Right lobe of liver (tissue), 6 donors: ENCODE data around the gene SPPL3. TPM values are rescaled to one million over a fixed set of nuclear protein-coding genes. Genes with fewer than 3 reads are reported as not detected.
"Not testable (repeated sequence)": the region's sequence is repeated elsewhere in the genome, so short reads cannot be mapped to it uniquely, and the experiment has no call there.

Source experiments
- ATAC-seq, 4 donors: fragments of 200-7000 bp; cut with Tn5 transposase; one replicate each; pipeline ENCODE4 v1.9.1; 2020; ENCODE audit warnings: mild to moderate bottlenecking in 4 of 4, moderate library complexity in 4 of 4
- DNase-seq, 3 donors: peaks; one replicate each; pipeline ENCODE4 v3.0.0-alpha.2; 2020
- H3K27ac ChIP-seq, 3 donors: fragments of 200-600 bp; one replicate each; pipeline ENCODE4 v1.8.0; 2022
- H3K27me3 ChIP-seq, 2 donors: fragments of 200-600 bp; one replicate each; pipeline ENCODE4 v1.8.0; 2022
- H3K36me3 ChIP-seq, 4 donors: fragments of 200-600 bp; sonication (generic) in 1 of 4; one replicate each; pipeline versions ENCODE4 v1.5.1 to v1.8.0; 2017 to 2022; ENCODE audit warnings: control low read depth in 1 of 4
- H3K4me1 ChIP-seq, 4 donors: fragments of 200-600 bp; sonication (generic) in 1 of 4; one replicate each; pipeline versions ENCODE4 v1.5.1 to v1.8.0; 2017 to 2022; ENCODE audit warnings: control low read depth in 1 of 4
- H3K4me3 ChIP-seq, 3 donors: fragments of 200-600 bp; one replicate each; pipeline ENCODE4 v1.8.0; 2022
- H3K9me3 ChIP-seq, 4 donors: fragments of 200-600 bp; sonication (generic) in 1 of 4; one replicate each; pipeline versions ENCODE4 v1.5.1 to v1.8.0; 2017 to 2022; ENCODE audit warnings: control low read depth in 1 of 4
- CTCF ChIP-seq, 4 donors: fragments of 200-600 bp in 3 of 4; fragments of 450-650 bp in 1 of 4; IDR thresholded peaks; one replicate each; pipeline versions ENCODE4 v1.5.1 to v1.8.0; 2016 to 2022; ENCODE audit warnings: antibody characterized with exemption in 4 of 4, mild to moderate bottlenecking in 2 of 4
- POLR2A ChIP-seq: fragments of 450-650 bp; IDR thresholded peaks from one replicate; pipeline ENCODE4 v1.6.1; 2017; ENCODE audit warnings: antibody characterized with exemption, mild to moderate bottlenecking
- WGBS: methylation state at CpG from one replicate; pipeline ENCODE4 v1.1.6; 2018; ENCODE audit warnings: low coverage, low lambda C conversion rate; ENCODE audit not compliant: insufficient coverage; ENCODE audit errors: missing lambda C conversion rate; 5-methylcytosine and 5-hydroxymethylcytosine counted together
- intact Hi-C, 2 donors: fragments of 100-400 bp; cut with DNase I; formaldehyde crosslinking; loops; one replicate each; pipeline versions ENCODE4 v1.11.2 to v1.14.1; 2022
- total RNA-seq, 6 experiments: library from RNA; depleted of rRNA in 2 of 6; stranded (reverse); fragments of >200 nt in 2 of 6; fragmentation: NEBNext Ultra II Directional in 3 of 6; extraction: Animal tissue kit (Norgen Biotek cat#: 25700) in 3 of 6; gene quantifications; one replicate each; pipeline versions ENCODE4 v1.1.0 to v1.2.4, GENCODE V29; 2016 to 2023
- donor health status: DM: no; HTN: yes; CAD: no.
- donor health status: DM: no; HTN: no; CAD: no.
- donor health status: DM: no; HTN: no; CAD: no.
- donor health status: DM: no; HTN: yes; CAD: no.
- donor health status: DM: no; HTN: yes; CAD: no.

SPPL3 gene
- total RNA-seq, 6 experiments from 2014 or later: 10.7 to 26.6 (median 16.9) TPM

GRCh38 chr12:120795441-120796178, 108.5 kb downstream of the SPPL3 start:
- ATAC-seq: no peak
- intact Hi-C loops: no loop called here
- no peaks in the 10 kb centered on the region for H3K4me1 ChIP-seq

GRCh38 chr12:120793357-120793756, 110.8 kb downstream of the SPPL3 start:
- WGBS: 100% methylated on average over 1 of the region's 1 CpG
- Histone ChIP-seq H3K27ac (no peak overlapping the region), H3K9me3 (no peaks in the 10 kb centered on the region), H3K4me3 (no peak overlapping the region), H3K27me3 (no peaks in the 10 kb centered on the region), H3K36me3 (peaks cover 0 to 7% (median 0%) of the 10 kb centered on the region in 4 donors), H3K4me1 (no peaks in the 10 kb centered on the region)
- TF ChIP-seq POLR2A: no peak
- no peak for TF ChIP-seq CTCF (IDR thresholded peaks at IDR 0.05)
- DNase-seq (no peak), ATAC-seq (no peak)
- intact Hi-C loops: no loop called here

More at GRCh38 chr12:120795441-120796178, 108.5 kb downstream of the SPPL3 start:
- Histone ChIP-seq H3K36me3 (no peaks in the 10 kb centered on the region), H3K27ac (no peak overlapping the region), H3K27me3 (no peaks in the 10 kb centered on the region), H3K4me3 (no peak overlapping the region), H3K9me3 (no peaks in the 10 kb centered on the region)
- TF ChIP-seq CTCF (IDR thresholded peaks at IDR 0.05): no peak
- no peak for TF ChIP-seq POLR2A
- no peak for DNase-seq
- 98% methylated on average over 3 of the region's 4 CpGs for WGBS

GRCh38 chr12:120792456-120792855, 111.7 kb downstream of the SPPL3 start:
- H3K27ac ChIP-seq, H3K4me1 ChIP-seq, ATAC-seq, H3K4me3 ChIP-seq, H3K9me3 ChIP-seq, intact Hi-C loops, DNase-seq, H3K27me3 ChIP-seq: not testable (repeated sequence)
- H3K36me3 ChIP-seq: peaks cover 0 to 10% (median 0%) of the 10 kb centered on the region in 4 donors
- WGBS: 87% methylated on average over 9 of the region's 9 CpGs

- no peak overlapping the region for H3K27ac ChIP-seq
- H3K27me3 ChIP-seq: no peaks in the 10 kb centered on the region
- no peaks in the 10 kb centered on the region for H3K9me3 ChIP-seq
- intact Hi-C loops: no loop called here
- no peaks in the 10 kb centered on the region for H3K4me1 ChIP-seq
- no peak overlapping the region for H3K4me3 ChIP-seq
- WGBS: 70% methylated on average over 1 of the region's 2 CpGs
- peaks cover 0 to 10% (median 0%) of the 10 kb centered on the region in 4 donors for H3K36me3 ChIP-seq
- peak in 1 of 4 donors; percentile 27 for ATAC-seq
- TF ChIP-seq POLR2A (no peak), CTCF (IDR thresholded peaks at IDR 0.05) (no peak)
- DNase-seq: no peak
These were observed 112.4 kb downstream of the SPPL3 start for GRCh38 chr12:120791669-120792176.

- TF ChIP-seq CTCF (IDR thresholded peaks at IDR 0.05): no peak
- TF ChIP-seq POLR2A: no peak
- Histone ChIP-seq H3K36me3 (peaks cover 0 to 10% (median 0%) of the 10 kb centered on the region in 4 donors), H3K4me3 (no peak overlapping the region), H3K9me3 (no peaks in the 10 kb centered on the region), H3K4me1 (no peaks in the 10 kb centered on the region), H3K27ac (no peak overlapping the region), H3K27me3 (no peaks in the 10 kb centered on the region)
- intact Hi-C loops: no loop called here
- DNase-seq (no peak), ATAC-seq (no peak)
- WGBS: 88% methylated on average over 5 of the region's 5 CpGs
These were observed 114.0 kb downstream of the SPPL3 start for GRCh38 chr12:120790114-120790513.
